Measurements from ENCODE around the gene XYLT2. TPM values are rescaled to one million over a fixed set of nuclear protein-coding genes. Genes with fewer than 3 reads are reported as not detected.

The XYLT2 gene
- total and polyA plus RNA-seq, 9 of the 15 experiments (the other 6 are each of a cell fraction or from before 2014, with no cell fraction given), result 0.63 to 9.1 (median 4.3) TPM

- TF ChIP-seq STAG1 (CRISPR knock-in tag; IDR thresholded peaks at IDR 0.05; ENCODE audit: borderline replicate concordance) (peak; percentile 97), CC2D1A (IDR thresholded peaks at IDR 0.05) (peak; percentile 83), SIN3A (IDR thresholded peaks at IDR 0.05; ENCODE audit: borderline replicate concordance in 2 of 2, control insufficient read depth in 1 of 2, low read depth in 2 of 2, low read length in 2 of 2) (no peak), CBX1 (IDR thresholded peaks at IDR 0.05; ENCODE audit: low read depth) (no peak), ZFP1 (CRISPR knock-in tag; IDR thresholded peaks at IDR 0.05) (no peak), MEIS2 (IDR thresholded peaks at IDR 0.05; ENCODE audit: partially characterized antibody) (peak; percentile 15), SMARCB1 (IDR thresholded peaks at IDR 0.05; ENCODE audit: insufficient read length, low read depth) (no peak), CXXC5 (CRISPR knock-in tag; IDR thresholded peaks at IDR 0.05) (no peak), REST (IDR thresholded peaks at IDR 0.05; ENCODE audit: borderline replicate concordance) (peak; percentile 93), REST (CRISPR knock-in tag; IDR thresholded peaks at IDR 0.05; ENCODE audit: low read depth) (no peak), CREB3L1 (IDR thresholded peaks at IDR 0.05; ENCODE audit: borderline replicate concordance, low read depth) (no peak), DEAF1 (CRISPR knock-in tag; IDR thresholded peaks at IDR 0.05) (peak; percentile 98), TFAP4 (CRISPR knock-in tag; IDR thresholded peaks at IDR 0.05; ENCODE audit: borderline replicate concordance) (peak; percentile 58; the same call in 1 of the 2 replicates), NR0B1 (IDR thresholded peaks at IDR 0.05; ENCODE audit: partially characterized antibody) (no peak), EGR1 (conservative IDR thresholded peaks at IDR 0.05) (0 out of 2 replicates have a peak, but pooled peaks have one; percentile 23)
Measured at GRCh38 chr17:50297407-50297865, 48.5 kb upstream of the XYLT2 start (continued).

Data from K562 (cell line).